GM21447 (cell line): ENCODE data around the gene DNASE1L1.
A peak's percentile ranks its signal among the peaks of the same experiment; 100 is the strongest.

Experiments
- ATAC-seq: cut with Tn5 transposase; IDR thresholded peaks from one replicate; pipeline ENCODE4 v1.9.1; 2021; ENCODE audit not compliant: unreplicated experiment

Gene DNASE1L1, protein sequence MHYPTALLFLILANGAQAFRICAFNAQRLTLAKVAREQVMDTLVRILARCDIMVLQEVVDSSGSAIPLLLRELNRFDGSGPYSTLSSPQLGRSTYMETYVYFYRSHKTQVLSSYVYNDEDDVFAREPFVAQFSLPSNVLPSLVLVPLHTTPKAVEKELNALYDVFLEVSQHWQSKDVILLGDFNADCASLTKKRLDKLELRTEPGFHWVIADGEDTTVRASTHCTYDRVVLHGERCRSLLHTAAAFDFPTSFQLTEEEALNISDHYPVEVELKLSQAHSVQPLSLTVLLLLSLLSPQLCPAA

DNA sequence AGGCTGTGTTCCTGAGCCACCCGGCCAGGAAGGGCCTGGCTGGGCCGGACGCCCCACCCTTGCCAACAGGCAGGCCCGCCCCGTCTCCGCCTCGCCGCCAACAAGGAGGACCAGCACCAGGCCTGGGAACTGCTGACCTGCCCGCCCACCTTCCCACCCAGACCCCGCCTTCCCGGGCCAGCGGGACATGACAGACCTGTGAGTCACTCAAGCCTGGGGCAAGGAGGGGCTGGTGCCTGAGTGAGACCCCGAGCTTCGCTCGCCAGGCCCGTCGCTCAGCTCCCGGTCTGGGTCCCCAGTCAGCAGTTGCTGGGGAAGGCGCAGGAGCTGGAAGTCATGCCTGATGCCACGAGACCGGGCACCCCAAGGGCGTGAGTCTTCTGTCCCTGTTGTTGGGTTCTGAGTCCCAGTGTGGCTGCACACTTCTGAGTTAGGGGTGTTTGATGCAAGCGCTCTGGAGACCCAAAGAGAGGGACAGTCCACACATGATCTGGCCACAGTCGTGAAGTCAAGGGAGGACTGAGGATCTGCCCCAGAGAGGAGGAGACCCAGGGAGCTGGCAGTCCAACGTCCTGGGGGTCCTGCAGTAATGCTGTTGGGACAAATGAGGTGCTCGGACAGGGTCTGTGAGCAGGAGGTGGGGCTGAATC, at the start of gene DNASE1L1:
DNASE1L1 (minus strand) TSS at position 33 of the 650 bp plus-strand sequence. CDS start 3,686 bp downstream, outside the sequence.
- peak; percentile 59 for ATAC-seq

DNA sequence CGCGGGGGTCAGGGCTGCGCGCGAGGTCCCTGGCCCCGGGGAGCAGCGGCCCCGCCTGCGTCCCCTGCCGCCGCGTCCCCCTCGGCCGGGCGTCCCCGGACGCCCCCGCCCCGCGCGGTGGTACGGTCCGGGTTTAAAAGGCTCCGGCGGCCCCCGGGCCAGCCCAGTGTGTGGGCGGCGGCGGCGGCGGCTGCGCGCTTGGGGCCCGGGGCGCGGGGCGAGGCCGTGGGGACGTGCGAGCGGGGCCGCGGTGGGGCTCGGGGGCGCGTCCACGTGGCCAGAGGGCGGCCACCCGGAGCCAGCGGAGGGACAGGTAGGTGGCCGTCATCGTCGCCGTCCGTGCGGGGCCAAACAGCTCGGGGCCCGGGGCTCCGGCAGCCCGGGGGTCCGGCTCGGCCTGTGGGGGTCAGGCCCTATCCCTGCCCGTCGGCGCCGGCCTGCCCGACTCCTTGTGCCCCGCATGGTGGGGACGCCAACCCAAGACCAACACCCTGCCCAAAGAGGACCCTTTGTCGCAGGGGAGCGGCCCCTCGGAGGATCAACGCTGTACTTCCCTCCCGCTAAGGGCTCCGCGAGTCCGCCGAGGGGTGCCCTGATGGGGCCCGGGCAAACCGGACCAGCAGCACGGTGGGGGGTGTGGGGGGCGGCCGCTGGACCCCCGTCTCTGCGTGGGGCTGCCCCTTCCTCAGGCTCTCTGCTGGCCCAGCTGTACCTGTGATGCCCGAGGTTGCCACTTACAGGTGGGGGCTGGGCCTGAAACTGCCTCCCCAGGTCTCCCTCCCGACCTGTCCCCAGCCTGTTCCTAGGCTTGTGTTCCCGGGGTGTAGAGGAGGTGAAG, 49.3 kb upstream of the DNASE1L1 start, which contains the start of gene PLXNA3:
PLXNA3 (plus strand) TSS at position 166 of the 838 bp plus-strand sequence. CDS start 1,903 bp downstream, outside the sequence.
- peak; percentile 55 for ATAC-seq

DNA sequence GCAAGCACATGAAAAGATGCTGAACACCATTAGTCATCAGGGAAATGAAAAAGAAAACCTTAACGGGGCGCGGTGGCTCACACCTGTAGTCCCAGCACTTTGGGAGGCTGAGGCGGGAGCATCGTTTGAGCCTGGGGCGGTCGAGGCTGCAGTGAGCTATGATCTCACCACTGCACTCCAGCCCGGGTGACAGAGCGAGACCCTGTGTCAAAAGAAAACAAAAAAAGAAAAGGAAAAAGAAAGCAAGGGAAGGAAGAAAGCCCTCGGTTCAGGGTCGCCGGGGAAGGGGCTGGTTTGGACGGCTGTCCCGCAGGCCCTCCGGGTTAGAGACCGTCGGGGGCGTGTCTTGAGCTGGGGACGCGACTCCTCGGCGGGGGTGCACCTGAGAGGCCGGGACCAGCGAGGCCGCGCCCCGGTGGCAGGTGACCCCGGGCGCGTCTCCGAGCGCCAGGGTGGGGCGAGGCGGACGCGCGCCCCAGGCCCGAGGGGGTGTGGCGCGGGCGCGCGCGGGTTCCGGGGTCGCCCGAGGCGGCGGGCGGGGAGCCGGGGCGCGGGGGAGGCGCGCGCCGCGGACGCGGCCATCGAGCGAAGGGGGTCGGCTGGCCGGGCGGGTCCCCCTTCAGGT, 48.5 kb upstream of the DNASE1L1 start:
- ATAC-seq, result peak; percentile 55

DNA sequence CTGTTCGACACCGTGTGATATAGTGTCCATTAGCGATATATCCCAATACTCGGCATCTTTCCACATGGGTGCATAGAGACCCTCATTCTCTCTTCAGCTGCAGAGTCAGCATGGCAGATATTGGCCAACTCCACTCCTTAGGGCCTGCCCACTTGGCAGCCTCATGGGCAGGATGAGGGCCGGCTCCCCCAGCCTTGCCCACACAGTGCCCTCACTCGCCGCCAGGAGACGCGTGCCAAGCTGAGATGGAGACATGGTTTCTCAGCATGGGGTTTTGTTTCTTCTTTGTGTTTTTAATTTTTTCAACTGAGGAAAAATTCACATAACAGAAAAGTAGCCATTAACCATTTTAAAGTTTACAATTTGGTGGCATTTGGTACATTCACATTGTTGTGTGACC, 43.8 kb upstream of the DNASE1L1 start:
- no peak for ATAC-seq

DNA sequence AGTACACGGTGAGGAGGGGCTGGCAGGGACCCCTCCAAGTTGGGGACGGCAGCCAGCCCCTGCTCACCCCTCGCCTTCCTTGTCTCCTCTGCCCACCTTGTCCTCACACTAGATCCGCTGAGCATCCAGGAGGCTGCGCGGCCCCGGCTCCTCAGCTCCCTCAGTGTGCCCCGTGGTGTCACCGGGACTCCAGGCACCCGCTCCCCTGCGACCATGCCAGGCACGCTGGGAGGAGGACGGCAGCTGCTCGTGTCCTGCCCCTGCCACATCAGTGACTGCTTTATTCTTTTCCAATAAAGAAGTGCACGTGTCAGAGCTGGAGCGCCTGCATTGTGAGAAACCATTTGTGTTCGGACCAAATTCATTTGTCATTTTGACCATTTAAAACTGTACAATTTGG, 41.3 kb upstream of the DNASE1L1 start:
- ATAC-seq, result no peak

DNA sequence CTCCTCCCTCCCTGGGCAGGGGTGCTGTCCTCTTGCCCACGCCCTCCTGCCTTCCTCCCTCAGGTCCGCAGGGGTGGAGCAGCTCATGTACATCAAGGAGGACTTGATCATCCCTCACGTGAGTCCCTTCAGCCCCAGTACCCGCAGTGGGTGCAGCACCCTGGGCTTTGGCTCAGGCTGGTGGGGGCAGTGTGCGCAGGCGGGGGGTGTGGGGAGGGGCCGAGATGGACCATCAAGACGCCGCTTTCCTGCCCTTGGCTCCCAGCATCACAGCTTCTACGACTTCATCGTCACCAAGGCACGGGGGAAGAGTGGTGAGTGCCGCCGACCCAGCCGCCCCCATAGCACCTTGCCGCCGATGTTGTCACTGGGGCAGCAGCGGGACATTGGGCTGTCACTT, 40.6 kb upstream of the DNASE1L1 start:
- ATAC-seq, result no peak

DNA sequence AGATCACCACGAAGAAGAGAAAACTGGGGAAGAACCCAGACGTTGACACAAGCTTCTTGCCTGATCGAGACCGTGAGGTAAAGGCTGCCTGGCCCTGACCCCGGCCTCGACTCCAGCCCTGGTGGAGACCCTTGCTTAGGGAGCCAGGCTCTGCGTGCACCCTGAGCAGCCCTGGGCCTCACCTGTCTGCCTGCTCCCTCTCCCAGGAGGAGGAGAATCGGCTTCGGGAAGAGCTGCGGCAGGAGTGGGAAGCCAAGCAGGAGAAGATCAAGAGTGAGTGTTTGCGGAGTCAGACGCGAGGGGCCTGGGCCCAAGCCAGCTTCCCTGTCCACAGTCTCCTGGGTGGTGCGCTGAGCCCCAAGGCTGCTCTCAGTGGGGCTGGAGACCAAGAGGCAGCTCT, 39.4 kb upstream of the DNASE1L1 start:
- no peak for ATAC-seq

DNA sequence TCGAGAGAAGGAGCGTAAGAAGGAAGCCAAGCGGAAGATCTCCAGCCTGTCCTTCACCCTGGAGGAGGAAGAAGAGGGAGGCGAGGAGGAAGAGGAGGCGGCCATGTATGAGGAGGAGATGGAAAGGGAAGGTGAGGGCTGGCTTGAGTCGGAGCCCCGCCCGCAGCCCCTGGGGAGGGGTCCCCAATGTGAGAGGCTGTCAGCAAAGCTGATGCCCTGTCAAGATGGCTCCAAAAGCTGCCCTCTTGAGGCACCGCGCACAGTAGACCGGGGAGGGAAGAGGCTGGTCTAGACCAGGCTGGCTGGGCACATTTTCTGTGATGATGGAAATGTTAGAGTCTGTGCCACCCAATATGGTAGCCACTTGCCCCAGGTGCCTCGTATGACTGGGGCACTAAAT, 37.4 kb upstream of the DNASE1L1 start:
- no peak for ATAC-seq

DNA sequence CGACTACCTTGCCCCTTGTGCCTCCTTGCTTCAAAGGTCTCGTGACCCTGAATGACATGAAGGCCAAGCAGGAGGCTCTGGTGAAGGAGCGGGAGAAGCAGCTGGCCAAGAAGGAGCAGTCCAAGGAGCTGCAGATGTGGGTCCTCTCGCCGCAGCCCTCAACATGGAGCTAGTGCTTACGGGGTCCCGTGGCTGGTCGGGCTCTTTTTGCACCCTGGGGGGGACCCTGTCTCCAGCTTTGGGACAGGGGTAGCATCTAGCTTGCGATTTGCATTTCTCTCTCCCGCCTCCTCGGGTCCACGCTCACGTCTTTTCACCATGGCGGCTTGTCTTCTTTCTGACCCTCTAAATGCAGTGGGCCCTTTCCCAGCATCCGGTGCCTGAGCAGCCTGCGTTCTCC, 36.7 kb upstream of the DNASE1L1 start:
- ATAC-seq, result no peak

DNA sequence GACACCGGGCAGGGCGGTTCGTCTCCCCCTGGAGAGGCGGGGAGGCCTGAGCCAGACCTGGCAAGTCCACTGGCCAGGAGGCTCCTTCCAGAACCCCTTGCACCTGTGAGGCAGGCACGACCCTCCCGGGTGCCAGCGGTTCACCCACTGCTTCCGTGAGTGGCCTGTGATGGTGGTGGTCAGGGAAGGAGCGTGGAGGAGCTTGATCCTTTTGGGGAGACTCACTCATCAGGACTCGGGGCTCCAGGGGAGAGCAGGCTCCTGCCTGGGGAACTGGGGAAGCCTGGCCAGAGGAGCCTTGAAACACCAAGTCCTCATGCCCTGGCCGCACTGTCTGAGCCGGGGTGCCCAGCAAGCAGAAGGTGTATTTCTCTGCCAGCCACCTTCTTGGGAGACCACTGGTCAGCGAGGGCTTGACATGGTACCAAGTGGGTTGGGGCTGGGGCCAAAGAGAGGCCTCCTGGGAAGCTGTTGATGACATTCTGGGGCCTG, 35.7 kb upstream of the DNASE1L1 start:
- no peak for ATAC-seq

DNA sequence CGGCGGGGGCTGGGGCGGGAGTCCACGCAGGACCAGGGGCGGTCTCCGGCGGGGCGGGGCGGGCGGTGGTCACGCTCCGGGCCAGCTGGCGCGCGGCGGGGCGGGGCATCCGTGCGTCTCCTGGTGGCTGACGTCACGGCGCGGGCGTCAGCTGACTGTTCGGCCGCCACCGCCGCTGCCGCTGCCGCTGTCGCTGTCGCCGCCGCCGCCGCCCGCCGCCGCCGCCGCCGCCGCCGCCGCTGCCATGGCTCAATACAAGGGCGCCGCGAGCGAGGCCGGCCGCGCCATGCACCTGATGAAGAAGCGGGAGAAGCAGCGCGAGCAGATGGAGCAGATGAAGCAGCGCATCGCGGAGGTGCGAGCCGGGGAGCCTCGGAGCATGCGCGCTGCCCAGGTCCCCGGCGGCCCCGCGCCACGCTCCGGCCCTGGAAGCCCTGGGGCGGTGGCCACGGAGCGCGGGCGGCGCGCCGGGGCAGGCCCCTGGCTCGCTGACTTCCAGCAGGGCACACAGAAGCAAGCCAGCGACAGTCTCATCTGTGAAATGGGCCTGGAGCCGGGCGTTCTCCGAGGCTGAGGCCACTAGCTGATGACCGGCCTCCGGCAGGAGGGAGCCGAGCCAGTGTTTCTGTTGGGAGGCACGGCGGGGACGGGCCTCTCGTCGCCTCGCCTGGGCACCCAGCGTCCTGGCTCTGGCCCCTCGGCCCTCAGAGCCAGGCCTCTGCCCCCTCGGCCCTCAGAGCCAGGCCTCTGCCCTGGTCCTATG, 35.1 kb upstream of the DNASE1L1 start, which contains the start of gene FAM50A:
FAM50A (plus strand) TSS at position 150 of the 763 bp plus-strand sequence; CDS start at position 245, 95 bp downstream.
- ATAC-seq, result no peak

DNA sequence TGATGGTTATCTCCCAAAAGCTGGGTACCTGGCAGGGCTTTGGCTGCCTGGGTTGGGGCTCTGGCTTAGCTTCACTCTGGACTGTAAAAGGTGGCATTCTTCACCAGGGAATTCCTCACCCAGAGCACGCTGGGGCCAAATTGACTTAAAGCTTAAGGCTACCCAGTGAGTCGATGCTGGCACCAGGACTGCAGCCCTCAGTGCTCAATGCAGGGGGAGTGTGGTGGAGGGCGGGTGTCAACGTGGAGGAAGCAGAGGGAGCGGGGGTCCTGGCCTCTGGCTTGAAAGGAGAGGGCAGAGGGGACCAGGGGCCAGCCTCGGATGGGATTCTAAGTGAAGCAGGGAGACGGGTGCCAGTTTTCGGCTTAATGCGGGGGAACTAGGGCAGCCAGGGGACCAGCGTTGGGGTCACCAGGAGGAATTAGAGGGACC, 34.4 kb upstream of the DNASE1L1 start:
- ATAC-seq, result no peak

DNA sequence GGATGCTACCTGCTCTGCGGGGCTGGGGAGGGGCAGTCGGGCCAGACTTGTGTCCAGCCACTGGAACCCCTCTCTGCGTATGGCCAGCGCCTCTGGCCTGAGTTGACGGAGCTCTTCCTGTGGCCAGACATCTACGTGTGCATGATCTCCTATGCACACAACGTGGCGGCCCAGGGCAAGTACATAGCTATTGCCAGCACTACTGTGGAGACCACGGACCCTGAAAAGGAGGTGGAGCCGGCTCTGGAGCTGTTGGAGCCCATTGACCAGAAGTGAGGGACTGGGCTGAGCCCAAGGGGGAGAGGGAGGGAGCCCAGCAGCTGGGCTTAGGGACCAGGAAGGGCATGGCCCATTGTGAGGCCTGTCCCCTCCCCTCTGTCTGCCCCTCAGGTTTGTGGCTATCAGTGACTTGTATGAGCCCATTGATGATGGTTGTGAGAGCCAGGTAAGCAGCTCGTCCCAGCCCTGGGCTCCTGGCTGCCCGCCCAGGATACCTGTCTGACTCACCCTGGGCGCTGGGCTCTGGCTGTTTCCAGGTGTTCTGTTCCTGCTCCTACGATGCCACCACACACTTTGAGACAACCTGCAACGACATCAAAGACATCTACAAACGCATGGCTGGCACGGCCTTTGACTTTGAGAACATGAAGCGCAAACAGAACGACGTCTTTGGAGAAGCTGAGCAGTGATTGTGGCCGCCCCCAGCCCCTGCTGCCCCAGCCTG, 33.1 kb upstream of the DNASE1L1 start:
- no peak for ATAC-seq

DNA sequence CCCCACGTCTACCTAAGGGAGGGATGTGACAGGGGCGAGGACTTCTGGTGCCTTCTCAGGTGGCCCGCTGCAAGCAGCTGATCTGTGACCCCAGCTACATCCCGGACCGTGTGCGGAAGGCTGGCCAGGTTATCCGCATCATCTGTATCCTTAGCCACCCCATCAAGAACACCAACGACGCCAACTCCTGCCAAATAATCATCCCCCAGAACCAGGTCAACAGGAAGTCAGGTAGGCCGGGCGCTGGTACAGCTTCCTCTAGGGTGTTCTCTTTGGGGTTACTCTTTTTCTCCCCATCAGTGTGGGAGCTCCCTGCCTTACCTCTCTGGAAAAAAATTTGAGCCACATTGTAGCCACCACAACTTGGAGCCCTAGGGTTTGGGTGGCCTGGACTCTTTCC, 32.5 kb upstream of the DNASE1L1 start:
- no peak for ATAC-seq

DNA sequence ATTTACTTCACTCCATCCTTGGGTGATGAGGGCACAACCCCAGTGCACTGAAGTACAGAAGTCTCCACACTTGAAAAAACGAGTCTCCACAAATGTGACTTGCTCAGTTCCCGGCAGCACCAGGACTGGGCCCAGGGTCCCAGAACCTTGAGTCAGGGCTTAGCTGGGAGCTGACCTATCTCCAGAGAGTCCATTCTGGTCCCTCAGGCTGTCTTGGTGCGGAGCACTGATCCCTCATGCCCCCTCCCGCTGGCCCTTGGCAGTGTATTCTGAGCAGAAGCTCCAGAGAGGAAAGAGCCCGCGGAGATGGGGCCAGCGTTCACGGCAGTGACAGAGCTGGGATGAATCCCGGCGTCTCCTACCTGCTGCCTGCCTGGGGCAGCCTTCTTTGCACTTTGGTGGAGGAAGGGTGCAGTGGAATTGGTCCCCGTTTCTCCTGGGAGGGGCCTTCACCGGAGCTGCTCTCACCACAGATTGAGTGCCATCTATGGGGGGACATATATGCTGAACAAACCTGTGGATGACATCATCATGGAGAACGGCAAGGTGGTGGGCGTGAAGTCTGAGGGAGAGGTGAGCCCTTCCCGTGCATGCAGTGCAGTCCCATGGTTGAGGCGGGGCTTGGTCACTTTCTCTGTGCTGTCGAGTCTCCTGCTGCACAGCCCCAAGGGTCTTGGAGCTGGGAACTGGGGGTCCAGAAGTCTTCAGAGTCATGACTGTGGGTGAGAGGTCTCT, 31.7 kb upstream of the DNASE1L1 start:
- no peak for ATAC-seq

DNA sequence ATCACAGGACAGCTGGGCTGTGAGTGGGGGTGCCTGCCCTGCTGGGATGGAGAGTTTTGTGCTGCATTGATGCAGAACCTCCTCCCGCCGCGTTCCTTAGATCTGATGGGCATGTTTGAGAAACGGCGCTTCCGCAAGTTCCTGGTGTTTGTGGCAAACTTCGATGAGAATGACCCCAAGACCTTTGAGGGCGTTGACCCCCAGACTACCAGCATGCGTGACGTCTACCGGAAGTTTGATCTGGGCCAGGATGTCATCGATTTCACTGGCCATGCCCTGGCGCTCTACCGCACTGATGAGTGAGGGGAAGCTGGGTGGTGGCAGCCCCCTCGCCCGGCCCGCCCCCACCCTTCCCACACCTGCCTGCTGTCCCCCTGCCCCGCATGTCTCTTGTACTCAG, 30.8 kb upstream of the DNASE1L1 start:
- no peak for ATAC-seq

DNA sequence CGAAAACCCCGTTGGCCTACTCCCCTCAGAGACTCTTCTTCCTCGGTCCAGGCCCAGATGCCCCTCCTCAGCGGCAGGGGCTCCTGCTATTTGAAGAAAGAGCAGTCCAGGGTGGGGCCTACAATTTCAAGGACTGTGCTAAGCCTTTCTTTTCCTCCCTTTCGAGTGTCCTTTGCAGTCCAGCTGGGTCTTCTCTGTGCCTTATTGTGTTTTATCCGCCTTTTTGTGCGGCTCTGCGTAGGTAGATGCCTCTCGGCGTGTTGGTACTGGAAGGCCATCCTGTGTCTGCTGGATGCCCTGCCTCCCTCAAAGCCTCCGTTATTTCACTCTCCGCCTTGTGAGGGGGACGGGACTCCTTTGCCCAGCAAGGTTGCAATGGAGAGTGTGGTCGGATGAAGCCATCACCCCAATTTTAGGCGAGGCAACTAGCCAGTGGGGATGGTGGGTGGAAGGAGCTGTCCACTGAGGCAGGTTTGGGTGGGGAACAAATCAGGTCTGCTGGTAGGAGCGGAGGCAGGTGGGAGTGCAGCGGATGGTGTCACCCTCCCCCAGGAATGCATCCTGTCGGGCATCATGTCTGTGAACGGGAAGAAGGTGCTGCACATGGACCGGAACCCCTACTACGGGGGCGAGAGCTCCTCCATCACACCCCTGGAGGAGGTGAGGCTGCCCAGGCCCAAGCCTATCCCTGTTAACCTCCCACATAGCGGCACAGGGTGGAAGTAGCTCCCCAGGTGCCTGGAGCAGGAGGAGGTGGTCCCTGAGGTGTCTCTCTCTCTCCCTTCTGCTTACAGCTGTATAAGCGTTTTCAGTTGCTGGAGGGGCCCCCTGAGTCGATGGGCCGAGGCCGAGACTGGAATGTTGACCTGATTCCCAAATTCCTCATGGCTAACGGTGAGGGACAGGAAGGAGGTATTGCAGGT, 29.2 kb upstream of the DNASE1L1 start:
- no peak for ATAC-seq
